Measurements from ENCODE around the gene SCG5.

DNA sequence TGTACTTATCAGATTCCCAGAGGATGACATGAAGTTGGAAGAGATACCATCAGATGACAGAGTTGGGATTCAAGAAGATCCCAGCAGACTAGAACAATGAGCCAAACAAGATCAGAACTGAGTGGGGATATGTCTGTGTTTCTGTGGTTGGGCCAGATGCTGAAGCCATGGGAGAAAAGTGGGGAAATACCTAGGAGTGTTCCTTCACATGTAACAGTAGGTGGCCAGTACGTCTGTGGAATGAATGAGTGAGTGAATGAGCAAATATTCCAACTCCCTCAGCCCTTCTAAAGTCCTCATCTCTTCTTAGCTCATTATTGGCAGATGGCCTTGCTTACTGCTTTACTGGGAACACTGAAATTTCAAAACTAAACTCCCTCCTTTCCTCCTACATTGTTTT, 44.1 kb downstream of the SCG5 start:
- TF ChIP-seq CTCF (IDR thresholded peaks at IDR 0.05) (no peak), POLR2AphosphoS5 (IDR thresholded peaks at IDR 0.05; ENCODE audit: insufficient read depth in 1 of 2, low read depth in 1 of 2) (no peak), POLR2A (IDR thresholded peaks at IDR 0.05) (no peak)

Data from vagina (tissue), 2 donors.